ENCODE data around the gene TSC22D1. TPM values are rescaled to one million over a fixed set of nuclear protein-coding genes. Genes with fewer than 3 reads are reported as not detected.

The TSC22D1 gene
- total RNA-seq, 1 experiment from 2014 or later: 37.2 TPM

- Histone ChIP-seq H3K4me3 (ENCODE audit: low read depth, low read length, poor library complexity, severe bottlenecking) (no peak overlapping the region), H3K9me3 (ENCODE audit: low read depth, low read length, poor library complexity, severe bottlenecking) (no peaks in the 10 kb centered on the region), H3K4me1 (ENCODE audit: insufficient read depth, low read length, poor library complexity, severe bottlenecking) (peaks cover 3% of the 10 kb centered on the region), H3K27me3 (replicated peaks; ENCODE audit: insufficient read depth, low read depth, low read length, poor library complexity) (no peaks in the 10 kb centered on the region), H3K27ac (ENCODE audit: low read depth, low read length, poor library complexity, severe bottlenecking) (no peak overlapping the region), H3K36me3 (ENCODE audit: insufficient read depth, low read length, poor library complexity, severe bottlenecking) (no peaks in the 10 kb centered on the region)
- ChIA-PET CTCF (no interaction called here), POLR2A (ENCODE audit: low non-redundant PET) (no interaction called here)
- TF ChIP-seq EZH2 (IDR thresholded peaks at IDR 0.05; ENCODE audit: borderline replicate concordance, low read depth, low read length, poor library complexity, severe bottlenecking) (no peak), CTCF (conservative IDR thresholded peaks at IDR 0.05; ENCODE audit: low read depth, low read length) (no peak)
- intact Hi-C loops (cut with micrococcal nuclease; ENCODE audit: unreplicated experiment): no loop called here
- BruUV-seq (replicated peaks): no TSS peak
- no peak for DNase-seq (ENCODE audit: low spot score)
Measured at GRCh38 chr13:44542361-44542760, 33.8 kb downstream of the TSC22D1 start.

- TF ChIP-seq EZH2 (IDR thresholded peaks at IDR 0.05; ENCODE audit: borderline replicate concordance, low read depth, low read length, poor library complexity, severe bottlenecking) (no peak), CTCF (conservative IDR thresholded peaks at IDR 0.05; ENCODE audit: low read depth, low read length) (no peak)
- H3K4me3 ChIP-seq (ENCODE audit: low read depth, low read length, poor library complexity, severe bottlenecking): no peak overlapping the region
- no peaks in the 10 kb centered on the region for H3K27me3 ChIP-seq (replicated peaks; ENCODE audit: insufficient read depth, low read depth, low read length, poor library complexity)
- peaks cover 7% of the 10 kb centered on the region for H3K4me1 ChIP-seq (ENCODE audit: insufficient read depth, low read length, poor library complexity, severe bottlenecking)
- DNase-seq (ENCODE audit: low spot score): no peak
- H3K27ac ChIP-seq (ENCODE audit: low read depth, low read length, poor library complexity, severe bottlenecking): no peak overlapping the region
- intact Hi-C loops (cut with micrococcal nuclease; ENCODE audit: unreplicated experiment): no loop called here
- ChIA-PET CTCF (no interaction called here), POLR2A (ENCODE audit: low non-redundant PET) (no interaction called here)
- no TSS peak for BruUV-seq (replicated peaks)
- no peaks in the 10 kb centered on the region for H3K36me3 ChIP-seq (ENCODE audit: insufficient read depth, low read length, poor library complexity, severe bottlenecking)
- H3K9me3 ChIP-seq (ENCODE audit: low read depth, low read length, poor library complexity, severe bottlenecking): no peaks in the 10 kb centered on the region
Measured at GRCh38 chr13:44541601-44542000, 34.5 kb downstream of the TSC22D1 start.

GRCh38 chr13:44540761-44541434 is 35.2 kb downstream of the TSC22D1 start:
- intact Hi-C loops (cut with micrococcal nuclease; ENCODE audit: unreplicated experiment): no loop called here
- CTCF ChIA-PET: no interaction called here
- peaks cover 7% of the 10 kb centered on the region for H3K4me1 ChIP-seq (ENCODE audit: insufficient read depth, low read length, poor library complexity, severe bottlenecking)

More at GRCh38 chr13:44540761-44541434, 35.2 kb downstream of the TSC22D1 start:
- no TSS peak for BruUV-seq (replicated peaks)
- H3K36me3 ChIP-seq (ENCODE audit: insufficient read depth, low read length, poor library complexity, severe bottlenecking): no peaks in the 10 kb centered on the region
- H3K4me3 ChIP-seq (ENCODE audit: low read depth, low read length, poor library complexity, severe bottlenecking): no peak overlapping the region
- no peaks in the 10 kb centered on the region for H3K27me3 ChIP-seq (replicated peaks; ENCODE audit: insufficient read depth, low read depth, low read length, poor library complexity)
- no peak overlapping the region for H3K27ac ChIP-seq (ENCODE audit: low read depth, low read length, poor library complexity, severe bottlenecking)
- POLR2A ChIA-PET (ENCODE audit: low non-redundant PET): no interaction called here
- TF ChIP-seq CTCF (conservative IDR thresholded peaks at IDR 0.05; ENCODE audit: low read depth, low read length): no peak
- no peak for TF ChIP-seq EZH2 (IDR thresholded peaks at IDR 0.05; ENCODE audit: borderline replicate concordance, low read depth, low read length, poor library complexity, severe bottlenecking)
- no peak for DNase-seq (ENCODE audit: low spot score)
- no peaks in the 10 kb centered on the region for H3K9me3 ChIP-seq (ENCODE audit: low read depth, low read length, poor library complexity, severe bottlenecking)

Measured in A673 (cell line).